EL (cell line): ENCODE data around the gene CPEB3.

Source experiments
- DNase-seq: peaks from one replicate; pipeline ENCODE4 v3.0.0-alpha.2; 2016

The CPEB3 gene

GRCh38 chr10:92014620-92015019, 276.3 kb downstream of the CPEB3 start:
- no peak for DNase-seq

- DNase-seq: peak; percentile 67
These were observed 279.2 kb downstream of the CPEB3 start for GRCh38 chr10:92011560-92012214.

- DNase-seq: no peak
These were observed 280.7 kb downstream of the CPEB3 start for GRCh38 chr10:92010047-92010735.

GRCh38 chr10:92009445-92009844, 281.4 kb downstream of the CPEB3 start:
- DNase-seq: no peak

GRCh38 chr10:92005978-92006377, 284.9 kb downstream of the CPEB3 start:
- DNase-seq: no peak

GRCh38 chr10:92003258-92003657, 287.6 kb downstream of the CPEB3 start:
- DNase-seq: no peak

GRCh38 chr10:92001995-92002394, 288.9 kb downstream of the CPEB3 start:
- no peak for DNase-seq

GRCh38 chr10:92001581-92001980, 289.3 kb downstream of the CPEB3 start:
- no peak for DNase-seq
